GM10266 (cell line): ENCODE measurements around the gene SLC17A5.

Source experiments
- DNase-seq: peaks from one replicate; pipeline ENCODE4 v3.0.0; 2012; ENCODE audit errors: extremely low spot score
- TF ChIP-seq, protein P1 (sequence below): IDR thresholded peaks from 2 replicates; pipeline ENCODE4 v1.5.1; 2012; ENCODE audit warnings: mild to moderate bottlenecking, low read depth; ENCODE audit not compliant: control insufficient read depth, insufficient read depth; ENCODE audit errors: missing control alignments

SLC17A5 gene, protein sequence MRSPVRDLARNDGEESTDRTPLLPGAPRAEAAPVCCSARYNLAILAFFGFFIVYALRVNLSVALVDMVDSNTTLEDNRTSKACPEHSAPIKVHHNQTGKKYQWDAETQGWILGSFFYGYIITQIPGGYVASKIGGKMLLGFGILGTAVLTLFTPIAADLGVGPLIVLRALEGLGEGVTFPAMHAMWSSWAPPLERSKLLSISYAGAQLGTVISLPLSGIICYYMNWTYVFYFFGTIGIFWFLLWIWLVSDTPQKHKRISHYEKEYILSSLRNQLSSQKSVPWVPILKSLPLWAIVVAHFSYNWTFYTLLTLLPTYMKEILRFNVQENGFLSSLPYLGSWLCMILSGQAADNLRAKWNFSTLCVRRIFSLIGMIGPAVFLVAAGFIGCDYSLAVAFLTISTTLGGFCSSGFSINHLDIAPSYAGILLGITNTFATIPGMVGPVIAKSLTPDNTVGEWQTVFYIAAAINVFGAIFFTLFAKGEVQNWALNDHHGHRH

DNA sequence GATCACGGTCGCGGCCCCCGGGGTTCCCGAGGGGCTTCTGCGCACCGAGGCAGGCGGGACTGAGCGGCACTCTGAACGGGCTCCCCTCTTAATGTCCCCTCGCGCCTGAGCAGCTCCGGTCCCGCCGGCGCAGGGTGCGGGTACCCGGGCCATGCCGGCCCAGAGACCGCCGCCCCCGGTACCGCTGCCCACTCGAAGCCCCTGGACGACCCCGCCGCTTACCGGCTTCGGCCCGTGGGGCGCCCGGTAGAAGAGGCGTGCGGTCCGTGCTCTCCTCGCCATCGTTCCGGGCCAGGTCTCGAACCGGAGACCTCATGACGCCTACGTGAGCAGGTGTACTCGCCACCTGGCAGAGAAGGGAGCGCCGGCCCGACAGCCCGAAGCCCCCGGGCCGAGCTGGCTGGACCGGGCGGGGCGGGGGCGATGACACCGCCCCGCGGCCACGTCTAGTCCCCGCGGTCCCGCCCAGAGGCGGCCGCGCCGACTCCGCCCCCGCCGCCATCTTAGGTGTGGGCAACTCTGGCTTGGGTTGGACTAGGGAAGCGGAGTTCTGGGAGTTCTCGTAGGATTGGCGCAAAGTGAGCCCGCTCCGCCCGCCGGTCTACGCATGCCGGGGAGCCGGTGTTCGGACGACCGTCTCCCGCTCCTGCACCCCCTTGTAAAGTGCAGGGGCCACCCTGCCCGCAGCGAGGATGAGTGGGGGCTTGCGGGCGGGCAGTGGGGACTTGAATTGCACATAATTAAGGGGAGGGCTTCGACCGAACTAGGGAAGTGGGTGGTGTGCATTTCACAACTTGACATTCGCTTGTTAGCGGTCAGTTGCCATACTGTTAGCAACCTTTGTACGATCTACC lies at the start of gene SLC17A5:
Gene SLC17A5 (minus strand): TSS at position 422 of the 854 bp plus-strand sequence. CDS start 106 bp downstream, at position 316.
- TF ChIP-seq, protein P1, sequence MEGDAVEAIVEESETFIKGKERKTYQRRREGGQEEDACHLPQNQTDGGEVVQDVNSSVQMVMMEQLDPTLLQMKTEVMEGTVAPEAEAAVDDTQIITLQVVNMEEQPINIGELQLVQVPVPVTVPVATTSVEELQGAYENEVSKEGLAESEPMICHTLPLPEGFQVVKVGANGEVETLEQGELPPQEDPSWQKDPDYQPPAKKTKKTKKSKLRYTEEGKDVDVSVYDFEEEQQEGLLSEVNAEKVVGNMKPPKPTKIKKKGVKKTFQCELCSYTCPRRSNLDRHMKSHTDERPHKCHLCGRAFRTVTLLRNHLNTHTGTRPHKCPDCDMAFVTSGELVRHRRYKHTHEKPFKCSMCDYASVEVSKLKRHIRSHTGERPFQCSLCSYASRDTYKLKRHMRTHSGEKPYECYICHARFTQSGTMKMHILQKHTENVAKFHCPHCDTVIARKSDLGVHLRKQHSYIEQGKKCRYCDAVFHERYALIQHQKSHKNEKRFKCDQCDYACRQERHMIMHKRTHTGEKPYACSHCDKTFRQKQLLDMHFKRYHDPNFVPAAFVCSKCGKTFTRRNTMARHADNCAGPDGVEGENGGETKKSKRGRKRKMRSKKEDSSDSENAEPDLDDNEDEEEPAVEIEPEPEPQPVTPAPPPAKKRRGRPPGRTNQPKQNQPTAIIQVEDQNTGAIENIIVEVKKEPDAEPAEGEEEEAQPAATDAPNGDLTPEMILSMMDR = no peak
- peak; percentile 96 for DNase-seq

DNA sequence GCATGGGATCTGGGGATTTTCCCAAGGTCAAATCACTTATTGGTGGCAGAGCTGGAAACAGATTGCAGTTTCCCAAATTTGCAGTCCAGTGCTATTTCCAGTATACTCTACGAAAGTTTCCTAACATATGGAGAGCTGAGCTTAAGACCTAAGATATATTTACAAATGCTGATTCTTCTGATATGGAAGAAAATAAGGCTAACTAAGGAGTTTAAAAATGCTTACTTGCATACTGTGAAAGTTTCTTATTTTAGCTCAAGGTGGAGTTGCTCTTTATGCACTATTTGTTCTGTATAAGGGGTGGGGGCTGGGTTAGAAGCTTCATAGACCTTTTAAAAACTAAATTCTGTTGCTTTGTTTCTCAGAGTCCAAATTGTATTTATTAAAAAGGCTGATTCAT lies 49.7 kb upstream of the SLC17A5 start:
- no peak for DNase-seq
- TF ChIP-seq, protein P1 = no peak

DNA sequence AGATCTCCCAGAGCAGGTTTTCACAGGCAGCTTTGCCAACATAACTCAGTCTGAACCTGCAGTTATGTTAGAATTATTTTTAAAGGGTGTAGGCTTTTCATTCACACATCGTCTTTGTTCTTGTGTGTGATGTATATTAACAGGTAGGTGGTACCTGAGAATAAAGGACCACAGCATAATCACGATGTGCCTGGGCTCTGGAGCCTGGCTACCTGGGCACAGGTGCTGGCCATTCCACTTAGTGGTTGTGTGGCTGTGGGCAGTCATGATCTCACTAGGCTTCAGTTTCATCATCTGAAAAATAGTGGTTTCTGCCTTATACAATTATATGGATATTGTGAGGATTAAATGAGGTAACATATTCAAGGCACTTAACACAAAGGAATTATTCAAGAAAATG lies 48.7 kb upstream of the SLC17A5 start:
- TF ChIP-seq, protein P1 = no peak

DNA sequence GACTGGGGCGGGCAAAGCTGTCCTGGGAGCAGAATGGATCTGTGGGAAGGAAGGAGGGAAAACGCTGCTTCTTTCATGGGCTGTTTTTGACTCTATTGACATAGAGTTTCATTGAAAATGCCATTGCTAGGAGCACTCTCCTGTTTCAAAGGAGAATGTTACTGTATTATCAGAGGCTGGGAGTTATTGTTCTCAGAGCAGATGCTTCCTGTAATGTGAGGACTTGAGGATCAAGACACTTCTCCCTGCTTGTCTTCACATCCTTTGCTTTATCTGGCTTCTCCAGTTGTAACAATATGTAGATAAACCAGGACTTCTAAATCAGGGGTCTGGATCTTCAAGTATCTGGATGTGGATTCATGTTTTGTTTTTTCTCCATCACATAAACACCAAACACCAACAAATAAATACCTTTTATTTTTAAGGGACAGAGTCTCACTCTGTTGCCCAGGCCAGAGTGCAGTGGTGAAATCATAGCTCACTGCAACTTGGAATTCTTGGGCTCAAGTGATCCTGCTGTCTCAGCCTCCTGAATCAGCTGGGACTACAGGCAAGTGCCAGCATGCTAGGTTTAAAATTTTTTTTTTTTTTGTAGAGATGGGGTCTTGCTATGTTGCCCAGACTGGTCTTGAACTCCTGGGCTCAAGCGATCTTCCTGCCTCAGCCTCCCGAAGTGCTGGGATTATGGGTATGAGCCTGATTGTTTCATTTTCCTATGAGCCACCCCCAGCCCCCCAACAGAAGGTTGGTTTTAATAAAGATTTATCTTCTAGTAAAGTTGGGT lies 46.1 kb upstream of the SLC17A5 start:
- no peak for DNase-seq
- TF ChIP-seq, protein P1 = no peak

More for the DNA sequence above, 48.7 kb upstream of the SLC17A5 start:
- no peak for DNase-seq

DNA sequence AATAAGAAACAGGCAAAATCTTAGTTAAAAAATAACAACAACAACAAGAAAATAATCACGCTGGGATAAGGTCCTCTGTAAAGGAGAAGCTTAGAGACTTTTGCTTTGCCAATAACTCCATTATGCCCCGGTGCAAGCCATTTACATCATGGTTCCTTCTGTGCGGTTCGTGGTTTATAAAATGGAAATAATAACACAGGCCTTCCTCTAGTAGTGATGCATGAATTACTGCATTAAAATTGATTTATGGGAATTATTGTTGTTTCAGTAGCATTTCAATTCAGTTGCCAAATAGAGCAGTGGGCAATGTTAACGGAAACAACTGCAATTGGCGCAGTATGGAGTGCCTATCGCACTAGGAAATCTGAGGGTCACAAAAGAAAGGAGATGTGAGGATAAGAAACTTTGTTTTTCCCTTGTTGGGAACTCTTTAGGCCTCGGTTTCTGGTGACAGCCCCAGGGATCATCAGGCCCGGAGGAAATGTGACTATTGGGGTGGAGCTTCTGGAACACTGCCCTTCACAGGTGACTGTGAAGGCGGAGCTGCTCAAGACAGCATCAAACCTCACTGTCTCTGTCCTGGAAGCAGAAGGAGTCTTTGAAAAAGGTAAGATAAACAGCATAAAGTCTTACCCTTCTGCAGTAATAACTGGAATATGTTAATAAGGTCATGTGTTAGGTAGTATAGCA lies 43.3 kb upstream of the SLC17A5 start:
- TF ChIP-seq, protein P1 = no peak
- no peak for DNase-seq

DNA sequence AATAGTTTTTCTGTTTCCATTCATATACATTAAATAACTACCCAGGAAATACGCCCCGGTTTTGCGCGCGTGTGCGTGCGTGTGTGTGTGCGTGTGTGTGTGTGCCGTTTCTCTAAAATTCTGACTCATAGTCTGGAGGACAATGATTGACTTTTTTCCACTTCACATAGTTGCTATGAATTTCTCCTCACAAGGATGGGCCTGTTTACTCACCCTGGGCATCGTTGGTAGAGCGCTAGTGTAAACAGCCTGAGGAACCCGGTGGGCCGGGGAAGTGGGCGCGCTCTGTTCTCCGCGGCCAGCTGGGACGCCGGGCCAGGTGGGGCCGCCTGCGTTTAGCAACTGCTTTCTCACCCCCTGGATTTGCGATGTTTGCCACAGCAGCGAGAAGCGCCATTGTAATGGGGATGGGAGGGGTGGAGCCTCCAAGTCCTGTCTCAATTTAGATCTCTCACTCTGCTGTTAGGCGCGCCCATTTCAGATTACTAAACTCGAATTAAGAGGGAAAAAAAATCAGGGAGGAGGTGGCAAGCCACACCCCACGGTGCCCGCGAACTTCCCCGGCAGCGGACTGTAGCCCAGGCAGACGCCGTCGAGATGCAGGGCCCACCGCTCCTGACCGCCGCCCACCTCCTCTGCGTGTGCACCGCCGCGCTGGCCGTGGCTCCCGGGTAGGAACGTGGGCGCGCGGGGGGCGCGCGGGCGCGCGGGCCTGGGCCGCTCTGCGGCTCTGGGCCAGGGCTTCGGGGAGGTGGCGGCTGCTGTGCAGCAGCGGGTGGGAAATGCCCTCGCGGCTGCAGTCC lies 42.0 kb upstream of the SLC17A5 start, which contains the start of gene CD109:
Gene CD109 (plus strand): TSS at position 585 of the 803 bp plus-strand sequence. CDS start 13 bp downstream, at position 598.
- TF ChIP-seq, protein P1 = no peak
- peak; percentile 53 for DNase-seq
